Body of pancreas (tissue), 4 donors: ENCODE measurements around the gene EDN2. TPM values are rescaled to one million over a fixed set of nuclear protein-coding genes. Genes with fewer than 3 reads are reported as not detected.

Experiments used
- ATAC-seq: fragments of 150-250 bp; one replicate; pipeline ENCODE4 v1.9.1; 2016
- DNase-seq, 4 donors: peaks; one replicate each; pipeline ENCODE4 v3.0.0-alpha.2; 2019
- H3K27ac ChIP-seq, 4 donors: fragments of 200-600 bp; sonication (generic); 1 replicate in 3 of 4; 2 replicates in 1 of 4; pipeline versions ENCODE4 v1.5.1 to v1.6.1; 2016 to 2019; ENCODE audit warnings: mild to moderate bottlenecking in 1 of 4, mixed read lengths in 1 of 4, moderate library complexity in 1 of 4
- H3K27me3 ChIP-seq, 2 donors: fragments of 200-600 bp; sonication (generic); one replicate each; pipeline ENCODE4 v1.6.0; 2016; ENCODE audit warnings: mild to moderate bottlenecking in 1 of 2
- H3K36me3 ChIP-seq, 2 donors: fragments of 200-600 bp; sonication (generic); replicated peaks in 1 of 2; 2 replicates each; pipeline ENCODE4 v1.5.1; 2016; ENCODE audit warnings: low read depth in 2 of 2; ENCODE audit not compliant: insufficient read depth in 1 of 2
- H3K4me1 ChIP-seq: fragments of 200-600 bp; sonication (generic); one replicate; pipeline ENCODE4 v1.6.0; 2016
- H3K4me3 ChIP-seq, 2 donors: fragments of 200-600 bp; sonication (generic); 1 replicate in 1 of 2; 2 replicates in 1 of 2; pipeline ENCODE4 v1.5.1; 2016 to 2019
- H3K9me3 ChIP-seq, 3 donors: fragments of 200-600 bp; sonication (generic); 1 replicate in 2 of 3; 2 replicates in 1 of 3; pipeline ENCODE4 v1.5.1; 2016
- CTCF ChIP-seq, 7 experiments: fragments of 450-650 bp in 4 of 7; fragments of 200-600 bp in 3 of 7; sonication (generic) in 3 of 7; IDR thresholded peaks; one replicate each; pipeline ENCODE4 v1.5.1; 2016 to 2019; ENCODE audit warnings: antibody characterized with exemption in 7 of 7
- POLR2A ChIP-seq, 3 donors: fragments of 450-650 bp; IDR thresholded peaks; one replicate each; pipeline ENCODE4 v1.6.1; 2016; ENCODE audit warnings: antibody characterized with exemption in 3 of 3, mild to moderate bottlenecking in 2 of 3
- WGBS, 2 donors: methylation state at CpG; one replicate each; pipeline ENCODE4 v1.1.5; 2017; 5-methylcytosine and 5-hydroxymethylcytosine counted together
- intact Hi-C: fragments of 100-400 bp; cut with DNase I; formaldehyde crosslinking; loops from one replicate; pipeline ENCODE4 v1.15.1; 2023
- total RNA-seq, 2 donors: library from RNA; depleted of rRNA; stranded (reverse); fragments of >200 nt; gene quantifications; one replicate each; pipeline ENCODE4 v1.1.0, GENCODE V29; 2016

Gene EDN2
- total RNA-seq, 2 donors from 2014 or later = 3.6 TPM

DNA sequence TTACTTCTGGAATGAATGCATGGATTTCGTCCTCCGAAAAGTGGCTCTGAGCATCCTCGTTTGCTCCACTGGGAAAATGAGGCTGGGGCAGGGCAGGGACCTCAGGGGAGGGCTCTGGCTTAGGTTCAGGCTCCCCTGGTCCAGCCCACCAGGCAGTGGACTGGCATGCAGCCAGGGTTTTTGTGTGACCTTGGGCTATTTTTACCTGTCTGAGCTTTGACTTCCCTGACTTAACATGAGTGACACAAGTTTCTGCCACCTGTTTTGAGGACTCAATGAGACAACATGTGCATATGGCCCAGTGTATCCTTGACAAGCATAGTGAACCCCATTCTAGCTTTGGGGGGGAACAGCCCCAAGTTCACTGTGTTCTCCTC, 32.6 kb upstream of the EDN2 start:
- no peaks in the 10 kb centered on the region for H3K27me3 ChIP-seq
- H3K36me3 ChIP-seq = no peaks in the 10 kb centered on the region
- peak overlapping the region in 3 of 4 donors; percentile 39 to 73 (median 45) for H3K27ac ChIP-seq
- H3K4me1 ChIP-seq = peaks cover 48% of the 10 kb centered on the region
- no peaks in the 10 kb centered on the region for H3K9me3 ChIP-seq
- H3K4me3 ChIP-seq = no peak overlapping the region
- ATAC-seq (peak; percentile 0), DNase-seq (peak in 3 of 4 donors; percentile 54 to 72 (median 56))
- TF ChIP-seq POLR2A (IDR thresholded peaks at IDR 0.05) = no peak
- TF ChIP-seq CTCF (IDR thresholded peaks at IDR 0.05) = no peak
- intact Hi-C loops = no loop called here
- WGBS, 2 donors = 48 to 50% methylated on average over 3 of the region's 3 CpGs

DNA sequence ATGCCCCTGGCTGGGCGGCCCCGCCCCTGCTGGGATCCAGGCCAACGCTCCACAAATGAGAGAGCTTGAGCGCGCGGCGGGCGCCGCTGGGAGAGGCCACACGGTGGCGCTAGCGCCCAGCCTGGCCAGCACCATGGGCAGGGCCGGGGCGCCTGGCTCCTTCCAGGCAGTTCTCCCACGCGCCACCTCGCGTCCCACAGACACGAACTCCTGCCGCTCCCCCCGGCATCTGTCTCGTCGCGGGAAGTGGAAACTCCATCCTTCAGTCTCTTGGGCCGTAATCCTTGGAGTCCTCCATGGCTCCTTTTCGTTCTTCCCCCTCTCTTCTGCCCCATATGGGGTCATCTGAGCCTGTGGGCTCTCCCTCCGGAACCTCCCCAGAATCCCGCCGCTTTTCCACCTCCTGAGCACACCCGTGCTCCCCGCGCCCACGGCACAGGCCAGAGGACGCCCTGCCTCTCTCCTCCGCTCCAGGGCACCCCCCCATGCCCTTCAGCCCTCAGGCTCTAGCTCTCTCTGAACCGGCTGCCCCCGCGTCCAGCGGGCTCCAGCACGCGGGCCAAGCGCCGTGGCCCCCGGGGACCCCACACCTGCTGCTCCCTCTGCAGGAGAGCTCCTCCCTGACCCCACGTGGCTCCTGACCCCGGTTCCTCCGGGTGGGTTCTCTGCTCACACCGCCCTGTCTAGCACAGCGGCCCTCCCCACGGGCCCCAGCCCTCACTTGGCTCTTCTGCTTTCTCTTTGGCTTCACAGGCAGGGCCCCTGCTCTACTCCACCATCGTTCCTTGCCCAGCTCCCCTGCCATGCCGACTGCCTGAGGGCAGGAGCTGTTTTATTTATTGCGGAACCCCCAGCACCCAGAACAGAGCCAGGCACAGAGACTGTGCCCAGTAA, 31.9 kb upstream of the EDN2 start:
- Histone ChIP-seq H3K27ac (peak overlapping the region in 3 of 4 donors; percentile 39 to 73 (median 45)), H3K4me3 (no peak overlapping the region), H3K9me3 (no peaks in the 10 kb centered on the region), H3K4me1 (peaks cover 48% of the 10 kb centered on the region), H3K36me3 (no peaks in the 10 kb centered on the region), H3K27me3 (no peaks in the 10 kb centered on the region)
- peak; percentile 92 to 97 (median 94) for DNase-seq
- intact Hi-C loops = no loop called here
- peak in 2 of 3 donors; percentile 56 to 77 for TF ChIP-seq POLR2A (IDR thresholded peaks at IDR 0.05)
- TF ChIP-seq CTCF (IDR thresholded peaks at IDR 0.05) = peak; percentile 83 to 98 (median 91)
- 13 to 17% methylated on average over 37 to 49 of the region's 53 CpGs for WGBS, 2 donors
- ATAC-seq = peak; percentile 94

GRCh38 chr1:41515778-41516167, 31.3 kb upstream of the EDN2 start:
- H3K4me1 ChIP-seq = peaks cover 48% of the 10 kb centered on the region
- H3K9me3 ChIP-seq = no peaks in the 10 kb centered on the region
- DNase-seq (no peak), ATAC-seq (no peak)
- peak overlapping the region; percentile 47 to 73 (median 64) for H3K27ac ChIP-seq
- 7 to 50% methylated on average over 1 to 6 of the region's 6 CpGs for WGBS, 2 donors
- no peak overlapping the region for H3K4me3 ChIP-seq
- no peaks in the 10 kb centered on the region for H3K27me3 ChIP-seq
- intact Hi-C loops = no loop called here
- TF ChIP-seq CTCF (IDR thresholded peaks at IDR 0.05) (no peak), POLR2A (IDR thresholded peaks at IDR 0.05) (no peak)
- no peaks in the 10 kb centered on the region for H3K36me3 ChIP-seq

GRCh38 chr1:41515131-41515678, 30.7 kb upstream of the EDN2 start:
- 45 to 48% methylated on average over 4 to 5 of the region's 5 CpGs for WGBS, 2 donors
- Histone ChIP-seq H3K9me3 (no peaks in the 10 kb centered on the region), H3K36me3 (no peaks in the 10 kb centered on the region), H3K4me1 (peaks cover 48% of the 10 kb centered on the region), H3K27ac (peak overlapping the region; percentile 47 to 73 (median 64)), H3K27me3 (no peaks in the 10 kb centered on the region), H3K4me3 (no peak overlapping the region)
- intact Hi-C loops = no loop called here
- TF ChIP-seq POLR2A (IDR thresholded peaks at IDR 0.05) = no peak
- TF ChIP-seq CTCF (IDR thresholded peaks at IDR 0.05) = no peak
- DNase-seq = peak in 2 of 4 donors; percentile 68 to 72
- ATAC-seq = no peak
